ENCODE measurements around the gene OSBPL9. TPM values are rescaled to one million over a fixed set of nuclear protein-coding genes. Genes with fewer than 3 reads are reported as not detected.
A peak's percentile ranks its signal among the peaks of the same experiment; 100 is the strongest.

The OSBPL9 gene
- 74.9 and 82.7 TPM in 2 replicates for total RNA-seq (2014; rRNA removed; shearing (Covaris generic))
- 102 and 103 TPM in 2 replicates for polyA plus RNA-seq (2016; fragmentation: Nextera tagmentation; extraction: Ambion mirVana)
- long read RNA-seq, transcript OSBPL9-207 (20 exons, 2,755 nt), result major isoform, 6 of 30 reads
- long read RNA-seq, partial matches to known transcripts, result 10 of 30 reads
- long read RNA-seq, other reads (novel, unspliced or antisense), result 7 of 30 reads

- Histone ChIP-seq H3K27me3 (ENCODE audit: insufficient read depth) (no peaks in the 10 kb centered on the region), H3K27ac (ENCODE audit: low read depth) (peak within 1 kb of the TSS; percentile 93), H3K9me2 (ENCODE audit: insufficient read depth) (no peaks in the 10 kb centered on the region), H3K4me2 (peak within 1 kb of the TSS; percentile 83), H3K4me1 (ENCODE audit: insufficient read depth) (peaks cover 18% of the 10 kb centered on the region), H3F3A (replicated peaks; ENCODE audit: low read depth) (no peaks in the 10 kb centered on the region; the same call in 1 of the 2 replicates), H3K79me2 (replicated peaks; ENCODE audit: insufficient read depth) (peaks cover 37% of the 10 kb centered on the region), H3K36me3 (ENCODE audit: insufficient read depth) (no peaks in the 10 kb centered on the region), H2AFZ (peak within 1 kb of the TSS; percentile 99), H3K4me3 (peak within 1 kb of the TSS; percentile 96), H4K20me1 (replicated peaks; ENCODE audit: insufficient read depth) (peaks cover 14% of the 10 kb centered on the region)
- Mint-ChIP-seq H3K9me3 (no peaks in the 10 kb centered on the region), H3K4me3 (peak within 1 kb of the TSS; percentile 98), H3K27me3 (ENCODE audit: insufficient read depth, low read depth, poor library complexity) (peaks cover 7% of the 10 kb centered on the region), H3K36me3 (ENCODE audit: low read depth) (no peaks in the 10 kb centered on the region), H3K4me1 (peaks cover 14% of the 10 kb centered on the region), H3K27ac (peak within 1 kb of the TSS; percentile 98)
- TF ChIP-seq POLR2AphosphoS5 (IDR thresholded peaks at IDR 0.05; ENCODE audit: low read depth) (peak; percentile 86), CREB1 (CRISPR knock-in tag; IDR thresholded peaks at IDR 0.05; ENCODE audit: low read depth) (peak; percentile 87)
- TF ChIP-seq, protein P1, sequence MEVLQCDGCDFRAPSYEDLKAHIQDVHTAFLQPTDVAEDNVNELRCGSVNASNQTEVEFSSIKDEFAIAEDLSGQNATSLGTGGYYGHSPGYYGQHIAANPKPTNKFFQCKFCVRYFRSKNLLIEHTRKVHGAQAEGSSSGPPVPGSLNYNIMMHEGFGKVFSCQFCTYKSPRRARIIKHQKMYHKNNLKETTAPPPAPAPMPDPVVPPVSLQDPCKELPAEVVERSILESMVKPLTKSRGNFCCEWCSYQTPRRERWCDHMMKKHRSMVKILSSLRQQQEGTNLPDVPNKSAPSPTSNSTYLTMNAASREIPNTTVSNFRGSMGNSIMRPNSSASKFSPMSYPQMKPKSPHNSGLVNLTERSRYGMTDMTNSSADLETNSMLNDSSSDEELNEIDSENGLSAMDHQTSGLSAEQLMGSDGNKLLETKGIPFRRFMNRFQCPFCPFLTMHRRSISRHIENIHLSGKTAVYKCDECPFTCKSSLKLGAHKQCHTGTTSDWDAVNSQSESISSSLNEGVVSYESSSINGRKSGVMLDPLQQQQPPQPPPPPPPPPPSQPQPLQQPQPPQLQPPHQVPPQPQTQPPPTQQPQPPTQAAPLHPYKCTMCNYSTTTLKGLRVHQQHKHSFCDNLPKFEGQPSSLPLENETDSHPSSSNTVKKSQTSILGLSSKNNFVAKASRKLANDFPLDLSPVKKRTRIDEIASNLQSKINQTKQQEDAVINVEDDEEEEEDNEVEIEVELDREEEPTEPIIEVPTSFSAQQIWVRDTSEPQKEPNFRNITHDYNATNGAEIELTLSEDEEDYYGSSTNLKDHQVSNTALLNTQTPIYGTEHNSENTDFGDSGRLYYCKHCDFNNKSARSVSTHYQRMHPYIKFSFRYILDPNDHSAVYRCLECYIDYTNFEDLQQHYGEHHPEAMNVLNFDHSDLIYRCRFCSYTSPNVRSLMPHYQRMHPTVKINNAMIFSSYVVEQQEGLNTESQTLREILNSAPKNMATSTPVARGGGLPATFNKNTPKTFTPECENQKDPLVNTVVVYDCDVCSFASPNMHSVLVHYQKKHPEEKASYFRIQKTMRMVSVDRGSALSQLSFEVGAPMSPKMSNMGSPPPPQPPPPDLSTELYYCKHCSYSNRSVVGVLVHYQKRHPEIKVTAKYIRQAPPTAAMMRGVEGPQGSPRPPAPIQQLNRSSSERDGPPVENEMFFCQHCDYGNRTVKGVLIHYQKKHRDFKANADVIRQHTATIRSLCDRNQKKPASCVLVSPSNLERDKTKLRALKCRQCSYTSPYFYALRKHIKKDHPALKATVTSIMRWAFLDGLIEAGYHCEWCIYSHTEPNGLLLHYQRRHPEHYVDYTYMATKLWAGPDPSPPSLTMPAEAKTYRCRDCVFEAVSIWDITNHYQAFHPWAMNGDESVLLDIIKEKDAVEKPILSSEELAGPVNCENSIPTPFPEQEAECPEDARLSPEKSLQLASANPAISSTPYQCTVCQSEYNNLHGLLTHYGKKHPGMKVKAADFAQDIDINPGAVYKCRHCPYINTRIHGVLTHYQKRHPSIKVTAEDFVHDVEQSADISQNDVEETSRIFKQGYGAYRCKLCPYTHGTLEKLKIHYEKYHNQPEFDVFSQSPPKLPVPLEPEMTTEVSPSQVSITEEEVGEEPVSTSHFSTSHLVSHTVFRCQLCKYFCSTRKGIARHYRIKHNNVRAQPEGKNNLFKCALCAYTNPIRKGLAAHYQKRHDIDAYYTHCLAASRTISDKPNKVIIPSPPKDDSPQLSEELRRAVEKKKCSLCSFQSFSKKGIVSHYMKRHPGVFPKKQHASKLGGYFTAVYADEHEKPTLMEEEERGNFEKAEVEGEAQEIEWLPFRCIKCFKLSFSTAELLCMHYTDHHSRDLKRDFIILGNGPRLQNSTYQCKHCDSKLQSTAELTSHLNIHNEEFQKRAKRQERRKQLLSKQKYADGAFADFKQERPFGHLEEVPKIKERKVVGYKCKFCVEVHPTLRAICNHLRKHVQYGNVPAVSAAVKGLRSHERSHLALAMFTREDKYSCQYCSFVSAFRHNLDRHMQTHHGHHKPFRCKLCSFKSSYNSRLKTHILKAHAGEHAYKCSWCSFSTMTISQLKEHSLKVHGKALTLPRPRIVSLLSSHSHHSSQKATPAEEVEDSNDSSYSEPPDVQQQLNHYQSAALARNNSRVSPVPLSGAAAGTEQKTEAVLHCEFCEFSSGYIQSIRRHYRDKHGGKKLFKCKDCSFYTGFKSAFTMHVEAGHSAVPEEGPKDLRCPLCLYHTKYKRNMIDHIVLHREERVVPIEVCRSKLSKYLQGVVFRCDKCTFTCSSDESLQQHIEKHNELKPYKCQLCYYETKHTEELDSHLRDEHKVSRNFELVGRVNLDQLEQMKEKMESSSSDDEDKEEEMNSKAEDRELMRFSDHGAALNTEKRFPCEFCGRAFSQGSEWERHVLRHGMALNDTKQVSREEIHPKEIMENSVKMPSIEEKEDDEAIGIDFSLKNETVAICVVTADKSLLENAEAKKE (CRISPR knock-in tag; IDR thresholded peaks at IDR 0.05), result no peak
- DNase-seq (ENCODE audit: low spot score), result peak; percentile 95
- ATAC-seq, result peak; percentile 95
Observed at GRCh38 chr1:51616903-51617708, at the start of gene OSBPL9. OSBPL9 (plus strand) TSS chr1:51617092; CDS start chr1:51617111, 19 bp downstream.

DNA sequence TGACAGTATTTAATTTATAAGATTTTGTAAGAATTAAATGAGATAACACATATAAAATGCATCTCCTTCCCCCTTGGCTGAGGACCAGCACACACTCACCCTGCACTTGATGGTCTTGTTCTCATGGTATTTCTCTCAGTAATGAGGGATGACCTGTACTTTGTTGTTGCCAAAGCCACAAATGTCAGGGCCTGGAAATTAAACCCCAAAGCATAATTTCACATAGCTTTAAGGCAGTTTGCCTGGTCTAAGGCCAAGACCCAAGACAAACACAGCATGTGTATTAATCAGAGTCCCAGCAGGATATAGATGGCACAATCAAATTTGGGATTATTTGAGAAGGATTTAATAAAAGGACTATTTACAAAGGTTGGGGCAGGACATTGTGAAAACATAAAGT is 49.2 kb upstream of the OSBPL9 start:
- no peak overlapping the region for H3K4me2 ChIP-seq
- no peak for ATAC-seq
- H3K4me1 Mint-ChIP-seq, result peaks cover 17% of the 10 kb centered on the region
- H3K36me3 ChIP-seq (ENCODE audit: insufficient read depth), result no peaks in the 10 kb centered on the region
- H3K79me2 ChIP-seq (replicated peaks; ENCODE audit: insufficient read depth), result no peaks in the 10 kb centered on the region
- no peaks in the 10 kb centered on the region for H3K27me3 ChIP-seq (ENCODE audit: insufficient read depth)
- no peak for DNase-seq (ENCODE audit: low spot score)
- no peaks in the 10 kb centered on the region for H3F3A ChIP-seq (replicated peaks; ENCODE audit: low read depth)
- no peaks in the 10 kb centered on the region for H3K9me3 Mint-ChIP-seq
- H4K20me1 ChIP-seq (replicated peaks; ENCODE audit: insufficient read depth), result no peaks in the 10 kb centered on the region
- H3K4me3 Mint-ChIP-seq, result no peak overlapping the region
- no peak overlapping the region for H3K27ac ChIP-seq (ENCODE audit: low read depth)
- H3K4me3 ChIP-seq, result no peak overlapping the region
- no peak overlapping the region for H3K27ac Mint-ChIP-seq
- no peaks in the 10 kb centered on the region for H3K36me3 Mint-ChIP-seq (ENCODE audit: low read depth)
- no peak overlapping the region for H2AFZ ChIP-seq
- no peaks in the 10 kb centered on the region for H3K9me2 ChIP-seq (ENCODE audit: insufficient read depth)
- H3K27me3 Mint-ChIP-seq (ENCODE audit: insufficient read depth, low read depth, poor library complexity), result no peaks in the 10 kb centered on the region
- peaks cover 13% of the 10 kb centered on the region for H3K4me1 ChIP-seq (ENCODE audit: insufficient read depth)
- TF ChIP-seq ZNF331 (CRISPR knock-in tag; IDR thresholded peaks at IDR 0.05; ENCODE audit: low read depth), result no peak
- TF ChIP-seq, protein P2, sequence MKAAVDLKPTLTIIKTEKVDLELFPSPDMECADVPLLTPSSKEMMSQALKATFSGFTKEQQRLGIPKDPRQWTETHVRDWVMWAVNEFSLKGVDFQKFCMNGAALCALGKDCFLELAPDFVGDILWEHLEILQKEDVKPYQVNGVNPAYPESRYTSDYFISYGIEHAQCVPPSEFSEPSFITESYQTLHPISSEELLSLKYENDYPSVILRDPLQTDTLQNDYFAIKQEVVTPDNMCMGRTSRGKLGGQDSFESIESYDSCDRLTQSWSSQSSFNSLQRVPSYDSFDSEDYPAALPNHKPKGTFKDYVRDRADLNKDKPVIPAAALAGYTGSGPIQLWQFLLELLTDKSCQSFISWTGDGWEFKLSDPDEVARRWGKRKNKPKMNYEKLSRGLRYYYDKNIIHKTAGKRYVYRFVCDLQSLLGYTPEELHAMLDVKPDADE (IDR thresholded peaks at IDR 0.05), result no peak
- TF ChIP-seq ZNF114 (CRISPR knock-in tag; IDR thresholded peaks at IDR 0.05), result no peak
- TF ChIP-seq NANOG (IDR thresholded peaks at IDR 0.05; ENCODE audit: borderline replicate concordance), result no peak
- TF ChIP-seq JUNB (IDR thresholded peaks at IDR 0.05; ENCODE audit: unreplicated experiment), result no peak
- TF ChIP-seq, protein P3, sequence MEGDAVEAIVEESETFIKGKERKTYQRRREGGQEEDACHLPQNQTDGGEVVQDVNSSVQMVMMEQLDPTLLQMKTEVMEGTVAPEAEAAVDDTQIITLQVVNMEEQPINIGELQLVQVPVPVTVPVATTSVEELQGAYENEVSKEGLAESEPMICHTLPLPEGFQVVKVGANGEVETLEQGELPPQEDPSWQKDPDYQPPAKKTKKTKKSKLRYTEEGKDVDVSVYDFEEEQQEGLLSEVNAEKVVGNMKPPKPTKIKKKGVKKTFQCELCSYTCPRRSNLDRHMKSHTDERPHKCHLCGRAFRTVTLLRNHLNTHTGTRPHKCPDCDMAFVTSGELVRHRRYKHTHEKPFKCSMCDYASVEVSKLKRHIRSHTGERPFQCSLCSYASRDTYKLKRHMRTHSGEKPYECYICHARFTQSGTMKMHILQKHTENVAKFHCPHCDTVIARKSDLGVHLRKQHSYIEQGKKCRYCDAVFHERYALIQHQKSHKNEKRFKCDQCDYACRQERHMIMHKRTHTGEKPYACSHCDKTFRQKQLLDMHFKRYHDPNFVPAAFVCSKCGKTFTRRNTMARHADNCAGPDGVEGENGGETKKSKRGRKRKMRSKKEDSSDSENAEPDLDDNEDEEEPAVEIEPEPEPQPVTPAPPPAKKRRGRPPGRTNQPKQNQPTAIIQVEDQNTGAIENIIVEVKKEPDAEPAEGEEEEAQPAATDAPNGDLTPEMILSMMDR (conservative IDR thresholded peaks at IDR 0.05; ENCODE audit: low read depth in 2 of 2), result no peak
- TF ChIP-seq STAT1 (IDR thresholded peaks at IDR 0.05; ENCODE audit: unreplicated experiment), result no peak
- no peak for TF ChIP-seq EZH2phosphoT487 (IDR thresholded peaks at IDR 0.05; ENCODE audit: unreplicated experiment)
